Psoas muscle (tissue), 8 donors: Measurements from ENCODE around the gene NDUFAB1. TPM values are rescaled to one million over a fixed set of nuclear protein-coding genes. Genes with fewer than 3 reads are reported as not detected.
"Not testable (repeated sequence)": the region's sequence is repeated elsewhere in the genome, so short reads cannot be mapped to it uniquely, and the experiment has no call there.

Experiments
- ATAC-seq, 4 donors: fragments of 200-7000 bp; cut with Tn5 transposase; one replicate each; pipeline ENCODE4 v1.9.1; 2020; ENCODE audit warnings: moderate library complexity in 3 of 4, mild to moderate bottlenecking in 2 of 4
- DNase-seq, 2 donors: peaks; one replicate each; pipeline ENCODE4 v3.0.0-alpha.2; 2020
- H3K27ac ChIP-seq: fragments of 200-600 bp; one replicate; pipeline ENCODE4 v1.8.0; 2022
- H3K27me3 ChIP-seq, 3 donors: fragments of 200-600 bp in 1 of 3; one replicate each; pipeline versions ENCODE4 v1.6.1 to v1.8.0; 2013 to 2022; ENCODE audit warnings: low read length in 2 of 3, mild to moderate bottlenecking in 2 of 3, moderate library complexity in 1 of 3; ENCODE audit not compliant: insufficient read depth in 3 of 3
- H3K36me3 ChIP-seq, 2 donors: fragments of 200-600 bp in 1 of 2; one replicate each; pipeline versions ENCODE4 v1.6.1 to v1.8.0; 2013 to 2022; ENCODE audit warnings: low read depth in 1 of 2, mild to moderate bottlenecking in 1 of 2, moderate library complexity in 1 of 2; ENCODE audit not compliant: insufficient read depth in 1 of 2
- H3K4me1 ChIP-seq: fragments of 200-600 bp; one replicate; pipeline ENCODE4 v1.8.0; 2022
- H3K4me3 ChIP-seq: fragments of 200-600 bp; one replicate; pipeline ENCODE4 v1.8.0; 2022; ENCODE audit warnings: mild to moderate bottlenecking
- H3K9me3 ChIP-seq: fragments of 200-600 bp; one replicate; pipeline ENCODE4 v1.8.0; 2022
- CTCF ChIP-seq: fragments of 200-600 bp; IDR thresholded peaks from one replicate; pipeline ENCODE4 v1.8.0; 2022; ENCODE audit warnings: antibody characterized with exemption
- WGBS, 3 donors: extraction: QIAGEN DNeasy Blood & Tissue Kit; methylation state at CpG; one replicate each; pipeline versions ENCODE4 v1.1.6 to v1.1.7; 2013; 5-methylcytosine and 5-hydroxymethylcytosine counted together
- intact Hi-C, 2 donors: fragments of 100-400 bp; cut with DNase I; formaldehyde crosslinking; loops; one replicate each; pipeline versions ENCODE4 v1.11.0 to v1.14.2; 2022
- polyA plus RNA-seq, 3 donors: library from polyadenylated mRNA; stranded (reverse); fragments of 200-250 nt; gene quantifications; one replicate each; pipeline ENCODE4 v1.2.3, GENCODE V29; 2013
- total RNA-seq, 4 donors: library from RNA; stranded (reverse); fragmentation: NEBNext Ultra II Directional in 2 of 4; extraction: Animal tissue kit (Norgen Biotek cat#: 25700) in 2 of 4; gene quantifications; one replicate each; pipeline versions ENCODE4 v1.2.1 to v1.2.4, GENCODE V29; 2021 to 2023
- donor health status: healthy with polysubstance abuse.
- donor health status: DM: no; HTN: no; CAD: no; lungs with moderate emphysema.
- donor health status: Bipolar disorder and iron deficiency.
- donor health status: healthy.
- donor health status: DM: yes; HTN: yes; CAD: no.
- donor health status: DM: no; HTN: no; CAD: no.
- donor health status: DM: no; HTN: no; CAD: no.
- donor health status: DM: yes; HTN: yes; CAD: no.

Gene NDUFAB1
- total and polyA plus RNA-seq, 7 donors = 175 to 441 (median 241) TPM

GRCh38 chr16:23615805-23616204 is 19.7 kb upstream of the NDUFAB1 start:
- no peak for ATAC-seq
- 95 to 97% (median 95%) methylated on average over 9 of the region's 9 CpGs for WGBS, 3 donors

GRCh38 chr16:23611936-23612335 is 15.8 kb upstream of the NDUFAB1 start:
- intact Hi-C loops = no loop called here
- Histone ChIP-seq H3K4me1 (no peaks in the 10 kb centered on the region), H3K9me3 (no peaks in the 10 kb centered on the region), H3K27me3 (no peaks in the 10 kb centered on the region), H3K4me3 (no peak overlapping the region), H3K36me3 (peaks cover 3 to 60% of the 10 kb centered on the region in 2 donors), H3K27ac (no peak overlapping the region)
- no peak for TF ChIP-seq CTCF
- 98 to 100% (median 99%) methylated on average over 3 of the region's 3 CpGs for WGBS, 3 donors
- ATAC-seq (no peak), DNase-seq (no peak)

More at GRCh38 chr16:23615805-23616204, 19.7 kb upstream of the NDUFAB1 start:
- intact Hi-C loops = no loop called here
- Histone ChIP-seq H3K4me1 (no peaks in the 10 kb centered on the region), H3K4me3 (no peak overlapping the region), H3K27ac (no peak overlapping the region), H3K27me3 (no peaks in the 10 kb centered on the region), H3K9me3 (no peaks in the 10 kb centered on the region), H3K36me3 (peaks cover 0 to 91% of the 10 kb centered on the region in 2 donors)
- no peak for TF ChIP-seq CTCF
- no peak for DNase-seq

GRCh38 chr16:23610905-23611304 is 14.8 kb upstream of the NDUFAB1 start:
- H3K36me3 ChIP-seq = peaks cover 4 to 53% of the 10 kb centered on the region in 2 donors
- H3K9me3 ChIP-seq, intact Hi-C loops, H3K4me3 ChIP-seq, DNase-seq, H3K27me3 ChIP-seq, ATAC-seq, H3K27ac ChIP-seq, H3K4me1 ChIP-seq: not testable (repeated sequence)
- WGBS, 3 donors = 97 to 99% (median 97%) methylated on average over 6 of the region's 6 CpGs

GRCh38 chr16:23609929-23610328 is 13.8 kb upstream of the NDUFAB1 start:
- Histone ChIP-seq H3K36me3 (peaks cover 6 to 48% of the 10 kb centered on the region in 2 donors), H3K27ac (no peak overlapping the region), H3K4me3 (no peak overlapping the region), H3K9me3 (no peaks in the 10 kb centered on the region), H3K4me1 (no peaks in the 10 kb centered on the region), H3K27me3 (no peaks in the 10 kb centered on the region)
- intact Hi-C loops = no loop called here
- 97 to 99% (median 97%) methylated on average over 1 of the region's 1 CpG for WGBS, 3 donors
- no peak for DNase-seq
- no peak for ATAC-seq
- no peak for TF ChIP-seq CTCF

- no peak for ATAC-seq
- no peak overlapping the region for H3K27ac ChIP-seq
- H3K27me3 ChIP-seq = no peaks in the 10 kb centered on the region
- H3K4me3 ChIP-seq = no peak overlapping the region
- no peaks in the 10 kb centered on the region for H3K4me1 ChIP-seq
- peaks cover 6 to 54% of the 10 kb centered on the region in 2 donors for H3K36me3 ChIP-seq
- WGBS, 3 donors = 78 to 85% (median 83%) methylated on average over 4 of the region's 4 CpGs
- DNase-seq = no peak
- H3K9me3 ChIP-seq = no peaks in the 10 kb centered on the region
- intact Hi-C loops = no loop called here
- no peak for TF ChIP-seq CTCF
Measured at GRCh38 chr16:23608194-23608593, 12.1 kb upstream of the NDUFAB1 start.
